Measurements from ENCODE around the gene STARD9. TPM values are rescaled to one million over a fixed set of nuclear protein-coding genes. Genes with fewer than 3 reads are reported as not detected.
A peak's percentile ranks its signal among the peaks of the same experiment; 100 is the strongest.

Gene STARD9
- polyA plus RNA-seq, 1 donor = 10.3 TPM

DNA sequence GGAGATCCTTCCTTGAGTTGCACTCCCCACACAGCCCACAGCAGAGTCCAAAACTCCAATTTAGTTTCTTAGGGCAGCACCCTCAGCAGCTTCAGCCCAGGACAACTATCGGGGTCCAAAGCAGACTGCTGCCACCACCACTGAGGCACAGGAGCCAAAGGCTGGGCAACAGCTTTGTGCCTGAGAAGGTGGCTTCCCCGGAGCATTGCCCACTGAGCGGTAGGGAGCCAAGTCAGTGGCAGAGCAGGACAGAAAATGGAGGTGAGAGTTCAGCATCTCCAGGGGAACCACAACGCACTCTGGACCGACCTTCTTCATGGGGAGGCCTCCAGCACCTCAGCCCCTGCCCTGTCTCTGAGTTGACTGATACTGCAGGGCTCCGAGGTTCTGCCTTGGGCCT is 118.1 kb downstream of the STARD9 start:
- no CpG with 5 or more reads among the region's 6 CpGs for WGBS (ENCODE audit: insufficient coverage, low lambda C conversion rate)
- no peak for DNase-seq
- no peaks in the 10 kb centered on the region for H3K27me3 ChIP-seq (ENCODE audit: control insufficient read depth, insufficient read depth, low read length)
- H3K4me3 ChIP-seq (ENCODE audit: low read length) = no peak overlapping the region
- no peaks in the 10 kb centered on the region for H3K4me1 ChIP-seq (ENCODE audit: control insufficient read depth, insufficient read depth, low read length)
- H3K36me3 ChIP-seq (ENCODE audit: control insufficient read depth, insufficient read depth, low read length) = peaks cover 25% of the 10 kb centered on the region
- H3K9me3 ChIP-seq (ENCODE audit: control insufficient read depth, low read depth, low read length) = no peaks in the 10 kb centered on the region
- no peak overlapping the region for H3K27ac ChIP-seq (ENCODE audit: low read length)

DNA sequence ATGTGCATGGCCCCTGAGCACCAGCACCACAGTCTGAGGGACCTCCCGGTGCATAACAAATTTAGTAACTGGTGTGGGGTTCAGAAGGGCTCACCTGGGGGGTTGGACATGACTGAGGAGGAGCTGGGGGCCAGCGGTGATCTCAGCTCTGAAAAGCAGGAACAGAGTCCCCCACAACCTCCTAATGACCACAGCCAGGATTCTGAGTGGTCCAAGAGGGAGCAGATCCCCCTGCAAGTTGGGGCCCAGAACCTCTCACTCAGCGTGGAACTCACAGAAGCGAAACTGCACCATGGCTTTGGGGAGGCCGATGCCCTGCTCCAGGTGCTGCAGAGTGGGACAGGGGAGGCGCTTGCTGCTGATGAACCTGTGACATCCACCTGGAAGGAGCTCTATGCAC is 118.5 kb downstream of the STARD9 start:
- no CpG with 5 or more reads among the region's 6 CpGs for WGBS (ENCODE audit: insufficient coverage, low lambda C conversion rate)

GRCh38 chr15:42694398-42694797 is 119.0 kb downstream of the STARD9 start:
- DNase-seq = no peak
- Histone ChIP-seq H3K27me3 (ENCODE audit: control insufficient read depth, insufficient read depth, low read length) (no peaks in the 10 kb centered on the region), H3K27ac (ENCODE audit: low read length) (no peak overlapping the region), H3K4me1 (ENCODE audit: control insufficient read depth, insufficient read depth, low read length) (no peaks in the 10 kb centered on the region), H3K36me3 (ENCODE audit: control insufficient read depth, insufficient read depth, low read length) (peaks cover 22% of the 10 kb centered on the region), H3K4me3 (ENCODE audit: low read length) (no peak overlapping the region), H3K9me3 (ENCODE audit: control insufficient read depth, low read depth, low read length) (no peaks in the 10 kb centered on the region)
- WGBS (ENCODE audit: insufficient coverage, low lambda C conversion rate) = no CpG with 5 or more reads among the region's 10 CpGs

More for the DNA sequence above, 118.5 kb downstream of the STARD9 start:
- DNase-seq = no peak
- Histone ChIP-seq H3K9me3 (ENCODE audit: control insufficient read depth, low read depth, low read length) (no peaks in the 10 kb centered on the region), H3K4me3 (ENCODE audit: low read length) (no peak overlapping the region), H3K27me3 (ENCODE audit: control insufficient read depth, insufficient read depth, low read length) (no peaks in the 10 kb centered on the region), H3K4me1 (ENCODE audit: control insufficient read depth, insufficient read depth, low read length) (no peaks in the 10 kb centered on the region), H3K27ac (ENCODE audit: low read length) (no peak overlapping the region), H3K36me3 (ENCODE audit: control insufficient read depth, insufficient read depth, low read length) (peaks cover 22% of the 10 kb centered on the region)

GRCh38 chr15:42695527-42696071 is 120.2 kb downstream of the STARD9 start:
- Histone ChIP-seq H3K4me1 (ENCODE audit: control insufficient read depth, insufficient read depth, low read length) (no peaks in the 10 kb centered on the region), H3K27me3 (ENCODE audit: control insufficient read depth, insufficient read depth, low read length) (no peaks in the 10 kb centered on the region), H3K4me3 (ENCODE audit: low read length) (no peak overlapping the region), H3K36me3 (ENCODE audit: control insufficient read depth, insufficient read depth, low read length) (peaks cover 20% of the 10 kb centered on the region), H3K27ac (ENCODE audit: low read length) (no peak overlapping the region), H3K9me3 (ENCODE audit: control insufficient read depth, low read depth, low read length) (no peaks in the 10 kb centered on the region)
- DNase-seq = no peak
- no CpG with 5 or more reads among the region's 6 CpGs for WGBS (ENCODE audit: insufficient coverage, low lambda C conversion rate)

GRCh38 chr15:42696626-42697025 is 121.2 kb downstream of the STARD9 start:
- no peak for DNase-seq
- Histone ChIP-seq H3K9me3 (ENCODE audit: control insufficient read depth, low read depth, low read length) (no peaks in the 10 kb centered on the region), H3K36me3 (ENCODE audit: control insufficient read depth, insufficient read depth, low read length) (peaks cover 20% of the 10 kb centered on the region), H3K4me1 (ENCODE audit: control insufficient read depth, insufficient read depth, low read length) (no peaks in the 10 kb centered on the region), H3K27ac (ENCODE audit: low read length) (no peak overlapping the region), H3K27me3 (ENCODE audit: control insufficient read depth, insufficient read depth, low read length) (no peaks in the 10 kb centered on the region), H3K4me3 (ENCODE audit: low read length) (no peak overlapping the region)
- WGBS (ENCODE audit: insufficient coverage, low lambda C conversion rate) = no CpG with 5 or more reads among the region's 5 CpGs

- DNase-seq = peak; percentile 45 to 49
- Histone ChIP-seq H3K4me3 (ENCODE audit: low read length) (no peak overlapping the region), H3K4me1 (ENCODE audit: control insufficient read depth, insufficient read depth, low read length) (no peaks in the 10 kb centered on the region), H3K36me3 (ENCODE audit: control insufficient read depth, insufficient read depth, low read length) (peaks cover 3% of the 10 kb centered on the region), H3K27me3 (ENCODE audit: control insufficient read depth, insufficient read depth, low read length) (no peaks in the 10 kb centered on the region), H3K27ac (ENCODE audit: low read length) (no peak overlapping the region), H3K9me3 (ENCODE audit: control insufficient read depth, low read depth, low read length) (no peaks in the 10 kb centered on the region)
- WGBS (ENCODE audit: insufficient coverage, low lambda C conversion rate) = no CpG with 5 or more reads among the region's 4 CpGs
Measured at GRCh38 chr15:42704492-42704926, 129.1 kb downstream of the STARD9 start.

- no peaks in the 10 kb centered on the region for H3K9me3 ChIP-seq (ENCODE audit: control insufficient read depth, low read depth, low read length)
- no peak overlapping the region for H3K4me3 ChIP-seq (ENCODE audit: low read length)
- H3K27ac ChIP-seq (ENCODE audit: low read length) = no peak overlapping the region
- DNase-seq = no peak
- no CpG with 5 or more reads among the region's 5 CpGs for WGBS (ENCODE audit: insufficient coverage, low lambda C conversion rate)
- no peaks in the 10 kb centered on the region for H3K27me3 ChIP-seq (ENCODE audit: control insufficient read depth, insufficient read depth, low read length)
- H3K4me1 ChIP-seq (ENCODE audit: control insufficient read depth, insufficient read depth, low read length) = no peaks in the 10 kb centered on the region
- peaks cover 3% of the 10 kb centered on the region for H3K36me3 ChIP-seq (ENCODE audit: control insufficient read depth, insufficient read depth, low read length)
Measured at GRCh38 chr15:42705336-42705735, 129.9 kb downstream of the STARD9 start.

- Histone ChIP-seq H3K27me3 (ENCODE audit: control insufficient read depth, insufficient read depth, low read length) (no peaks in the 10 kb centered on the region), H3K36me3 (ENCODE audit: control insufficient read depth, insufficient read depth, low read length) (no peaks in the 10 kb centered on the region), H3K9me3 (ENCODE audit: control insufficient read depth, low read depth, low read length) (no peaks in the 10 kb centered on the region), H3K4me1 (ENCODE audit: control insufficient read depth, insufficient read depth, low read length) (no peaks in the 10 kb centered on the region), H3K4me3 (ENCODE audit: low read length) (no peak overlapping the region), H3K27ac (ENCODE audit: low read length) (no peak overlapping the region)
- WGBS (ENCODE audit: insufficient coverage, low lambda C conversion rate) = 100% methylated on average over 1 of the region's 2 CpGs
- no peak for DNase-seq
Measured at GRCh38 chr15:42707068-42707467, 131.7 kb downstream of the STARD9 start.

GRCh38 chr15:42707873-42708544 is 132.6 kb downstream of the STARD9 start:
- DNase-seq = no peak
- WGBS (ENCODE audit: insufficient coverage, low lambda C conversion rate) = 86% methylated on average over 1 of the region's 3 CpGs
- Histone ChIP-seq H3K4me1 (ENCODE audit: control insufficient read depth, insufficient read depth, low read length) (no peaks in the 10 kb centered on the region), H3K36me3 (ENCODE audit: control insufficient read depth, insufficient read depth, low read length) (no peaks in the 10 kb centered on the region), H3K27ac (ENCODE audit: low read length) (no peak overlapping the region), H3K4me3 (ENCODE audit: low read length) (no peak overlapping the region), H3K9me3 (ENCODE audit: control insufficient read depth, low read depth, low read length) (no peaks in the 10 kb centered on the region), H3K27me3 (ENCODE audit: control insufficient read depth, insufficient read depth, low read length) (no peaks in the 10 kb centered on the region)

GRCh38 chr15:42710662-42711061 is 135.3 kb downstream of the STARD9 start:
- no peaks in the 10 kb centered on the region for H3K9me3 ChIP-seq (ENCODE audit: control insufficient read depth, low read depth, low read length)
- WGBS (ENCODE audit: insufficient coverage, low lambda C conversion rate) = no CpG with 5 or more reads among the region's 2 CpGs
- no peak overlapping the region for H3K27ac ChIP-seq (ENCODE audit: low read length)
- no peaks in the 10 kb centered on the region for H3K4me1 ChIP-seq (ENCODE audit: control insufficient read depth, insufficient read depth, low read length)
- H3K36me3 ChIP-seq (ENCODE audit: control insufficient read depth, insufficient read depth, low read length) = no peaks in the 10 kb centered on the region
- no peaks in the 10 kb centered on the region for H3K27me3 ChIP-seq (ENCODE audit: control insufficient read depth, insufficient read depth, low read length)
- no peak overlapping the region for H3K4me3 ChIP-seq (ENCODE audit: low read length)
- no peak for DNase-seq

- no peaks in the 10 kb centered on the region for H3K9me3 ChIP-seq (ENCODE audit: control insufficient read depth, low read depth, low read length)
- H3K4me1 ChIP-seq (ENCODE audit: control insufficient read depth, insufficient read depth, low read length) = no peaks in the 10 kb centered on the region
- WGBS (ENCODE audit: insufficient coverage, low lambda C conversion rate) = no CpG with 5 or more reads among the region's 3 CpGs
- no peak for DNase-seq
- no peak overlapping the region for H3K27ac ChIP-seq (ENCODE audit: low read length)
- no peak overlapping the region for H3K4me3 ChIP-seq (ENCODE audit: low read length)
- no peaks in the 10 kb centered on the region for H3K27me3 ChIP-seq (ENCODE audit: control insufficient read depth, insufficient read depth, low read length)
- H3K36me3 ChIP-seq (ENCODE audit: control insufficient read depth, insufficient read depth, low read length) = no peaks in the 10 kb centered on the region
Measured at GRCh38 chr15:42711746-42712145, 136.3 kb downstream of the STARD9 start.
